WERI-Rb-1 (cell line): ENCODE data around the gene FRMD4B.

Source experiments
- DNase-seq: peaks from one replicate; pipeline ENCODE4 v3.0.0-alpha.2; 2020
- H3K27ac ChIP-seq: fragments of 250-450 bp; sonication (Bioruptor Pico); 2 replicates; pipeline ENCODE4 v1.5.1; 2020; ENCODE audit warnings: mild to moderate bottlenecking, moderate library complexity
- H3K27me3 ChIP-seq: fragments of 250-450 bp; sonication (Bioruptor Pico); 2 replicates; pipeline ENCODE4 v1.5.1; 2021; ENCODE audit warnings: mild to moderate bottlenecking, low read depth, moderate library complexity; ENCODE audit not compliant: insufficient read depth, severe bottlenecking
- H3K36me3 ChIP-seq: fragments of 250-450 bp; sonication (Bioruptor Pico); 2 replicates; pipeline ENCODE4 v1.5.1; 2020; ENCODE audit warnings: mild to moderate bottlenecking, moderate library complexity
- H3K4me3 ChIP-seq: 2 replicates; pipeline ENCODE4 v1.5.1; 2011; ENCODE audit warnings: low read depth, mild to moderate bottlenecking, control low read depth, low read length
- H3K9me3 ChIP-seq: fragments of 250-450 bp; sonication (Bioruptor Pico); 2 replicates; pipeline ENCODE4 v1.5.1; 2021; ENCODE audit warnings: mild to moderate bottlenecking, moderate library complexity; ENCODE audit not compliant: severe bottlenecking
- TF ChIP-seq, protein P1 (sequence below): IDR thresholded peaks from 2 replicates; pipeline ENCODE4 v1.5.1; 2011; ENCODE audit warnings: low read depth, mild to moderate bottlenecking, control low read depth, inconsistent platforms, low read length

Gene FRMD4B

DNA sequence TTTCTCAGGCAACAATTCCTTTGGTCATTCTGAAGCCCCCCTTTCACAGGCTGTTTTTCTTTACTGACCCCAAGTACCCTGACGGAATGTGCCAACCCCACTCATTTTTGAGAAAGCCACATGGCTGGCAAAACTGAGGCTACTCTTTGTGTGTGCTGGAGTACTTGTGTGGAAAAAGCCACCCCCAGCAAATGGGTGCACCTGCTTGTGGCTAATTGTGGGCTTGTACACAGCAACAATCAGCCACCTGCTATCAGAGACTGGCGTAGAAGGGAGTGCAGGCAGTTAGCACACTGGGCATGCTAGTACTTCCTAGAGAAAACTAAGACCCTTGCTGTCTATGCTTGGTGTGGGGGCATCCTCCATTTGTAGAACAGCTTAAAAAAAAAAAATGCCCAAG, 153.4 kb downstream of the FRMD4B start:
- TF ChIP-seq, protein P1, sequence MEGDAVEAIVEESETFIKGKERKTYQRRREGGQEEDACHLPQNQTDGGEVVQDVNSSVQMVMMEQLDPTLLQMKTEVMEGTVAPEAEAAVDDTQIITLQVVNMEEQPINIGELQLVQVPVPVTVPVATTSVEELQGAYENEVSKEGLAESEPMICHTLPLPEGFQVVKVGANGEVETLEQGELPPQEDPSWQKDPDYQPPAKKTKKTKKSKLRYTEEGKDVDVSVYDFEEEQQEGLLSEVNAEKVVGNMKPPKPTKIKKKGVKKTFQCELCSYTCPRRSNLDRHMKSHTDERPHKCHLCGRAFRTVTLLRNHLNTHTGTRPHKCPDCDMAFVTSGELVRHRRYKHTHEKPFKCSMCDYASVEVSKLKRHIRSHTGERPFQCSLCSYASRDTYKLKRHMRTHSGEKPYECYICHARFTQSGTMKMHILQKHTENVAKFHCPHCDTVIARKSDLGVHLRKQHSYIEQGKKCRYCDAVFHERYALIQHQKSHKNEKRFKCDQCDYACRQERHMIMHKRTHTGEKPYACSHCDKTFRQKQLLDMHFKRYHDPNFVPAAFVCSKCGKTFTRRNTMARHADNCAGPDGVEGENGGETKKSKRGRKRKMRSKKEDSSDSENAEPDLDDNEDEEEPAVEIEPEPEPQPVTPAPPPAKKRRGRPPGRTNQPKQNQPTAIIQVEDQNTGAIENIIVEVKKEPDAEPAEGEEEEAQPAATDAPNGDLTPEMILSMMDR = no peak
- H3K9me3 ChIP-seq = no peaks in the 10 kb centered on the region
- H3K27ac ChIP-seq = no peak overlapping the region
- no peaks in the 10 kb centered on the region for H3K36me3 ChIP-seq
- no peak overlapping the region for H3K4me3 ChIP-seq
- DNase-seq = no peak
- H3K27me3 ChIP-seq = no peaks in the 10 kb centered on the region

DNA sequence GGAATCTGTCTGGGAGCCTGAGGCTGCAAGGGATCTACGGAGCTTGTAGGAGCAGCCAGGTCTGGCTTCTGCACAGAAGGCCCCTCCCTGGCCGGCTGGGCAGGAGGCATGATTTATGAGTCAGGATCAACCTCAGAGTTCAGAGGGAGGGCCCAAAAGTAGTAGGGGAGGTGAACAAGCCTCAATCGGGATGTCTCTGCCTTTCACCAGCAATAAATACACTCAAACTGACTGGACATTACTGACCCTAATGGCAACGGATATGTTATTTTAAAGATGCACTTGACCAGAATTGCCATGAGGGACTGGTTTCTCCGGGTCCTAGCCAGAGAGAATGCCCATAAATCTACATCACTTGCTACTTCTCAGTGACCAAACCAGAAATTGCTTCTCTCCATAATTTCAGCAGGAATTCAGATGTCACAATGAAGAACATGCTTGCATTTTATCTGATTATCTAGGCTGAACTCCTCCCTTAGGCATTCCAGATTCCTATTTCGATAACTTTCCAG, 153.9 kb downstream of the FRMD4B start:
- Histone ChIP-seq H3K36me3 (no peaks in the 10 kb centered on the region), H3K4me3 (no peak overlapping the region), H3K9me3 (no peaks in the 10 kb centered on the region), H3K27me3 (no peaks in the 10 kb centered on the region), H3K27ac (no peak overlapping the region)
- peak; percentile 63 for DNase-seq
- TF ChIP-seq, protein P1 = no peak

DNA sequence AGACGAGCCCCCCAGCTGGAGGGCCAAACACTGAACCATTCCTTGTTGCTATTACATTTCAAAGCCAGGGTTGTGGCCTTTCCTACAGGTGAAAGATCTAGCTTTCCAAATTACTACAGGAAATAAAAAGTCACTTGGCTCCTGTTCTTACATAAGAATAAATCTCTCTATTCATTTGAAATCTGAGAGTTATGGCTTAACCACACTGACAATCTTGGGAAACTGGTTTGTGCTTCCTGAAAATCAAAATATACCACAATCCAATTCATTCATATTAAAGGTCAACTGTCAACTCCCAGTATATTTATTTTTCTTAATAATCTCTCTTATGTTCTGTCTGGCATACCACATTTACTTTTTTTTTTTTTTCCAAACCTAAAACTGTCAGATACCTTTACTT, 159.8 kb downstream of the FRMD4B start:
- no peaks in the 10 kb centered on the region for H3K27me3 ChIP-seq
- no peak overlapping the region for H3K27ac ChIP-seq
- TF ChIP-seq, protein P1 = no peak
- H3K36me3 ChIP-seq = no peaks in the 10 kb centered on the region
- no peak for DNase-seq
- H3K4me3 ChIP-seq = no peak overlapping the region
- no peaks in the 10 kb centered on the region for H3K9me3 ChIP-seq

DNA sequence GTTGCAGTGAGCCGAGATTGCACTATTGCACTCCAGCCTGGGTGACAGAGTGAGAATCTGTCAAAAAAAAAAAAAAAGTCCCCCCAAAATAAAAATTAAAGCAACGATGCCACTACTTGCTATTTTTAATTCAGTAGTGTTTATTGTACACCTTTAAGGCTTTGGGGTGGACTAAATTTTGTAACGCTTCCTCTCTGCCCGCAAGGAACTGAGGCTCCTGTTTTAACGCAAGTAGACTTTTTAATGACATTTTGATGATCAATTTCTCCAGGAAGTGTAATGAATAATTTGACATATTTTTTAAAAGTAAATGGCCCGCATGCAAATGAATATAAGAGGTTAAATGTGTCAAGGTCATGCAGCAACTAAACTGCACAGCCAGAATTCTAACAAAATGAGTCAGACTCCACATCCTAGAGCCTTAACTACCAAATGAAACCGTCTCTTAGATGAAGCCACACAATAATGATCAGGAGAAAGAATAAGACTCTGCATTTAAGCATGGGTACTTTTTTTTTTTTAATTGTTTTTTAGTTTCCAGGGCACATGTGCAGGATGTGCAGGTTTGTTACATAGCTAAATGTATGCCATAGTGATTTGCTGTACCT, 166.7 kb downstream of the FRMD4B start:
- H3K4me3 ChIP-seq = no peak overlapping the region
- no peak for DNase-seq
- H3K9me3 ChIP-seq = no peaks in the 10 kb centered on the region
- H3K27ac ChIP-seq = no peak overlapping the region
- TF ChIP-seq, protein P1 = no peak
- no peaks in the 10 kb centered on the region for H3K27me3 ChIP-seq
- no peaks in the 10 kb centered on the region for H3K36me3 ChIP-seq

DNA sequence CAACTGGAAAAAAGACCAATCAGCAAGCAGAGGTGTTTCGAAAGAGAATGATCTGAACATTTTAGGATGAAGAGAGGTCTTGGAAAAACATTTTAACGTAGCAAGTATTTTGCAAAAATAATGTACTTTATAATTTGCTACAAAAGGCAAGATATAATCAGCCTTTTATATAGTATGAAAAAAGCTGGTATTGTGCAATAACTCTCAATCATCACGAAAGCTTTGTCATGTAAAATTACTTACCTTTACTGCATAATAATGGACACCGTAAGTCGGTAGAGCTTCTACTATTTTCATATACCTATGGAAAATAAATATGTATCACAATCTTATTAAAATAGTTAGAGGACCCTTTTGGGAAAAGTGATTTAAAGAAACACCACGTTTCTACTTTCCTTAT, 167.8 kb downstream of the FRMD4B start:
- H3K9me3 ChIP-seq = no peaks in the 10 kb centered on the region
- no peaks in the 10 kb centered on the region for H3K36me3 ChIP-seq
- H3K27me3 ChIP-seq = no peaks in the 10 kb centered on the region
- no peak overlapping the region for H3K4me3 ChIP-seq
- no peak for DNase-seq
- H3K27ac ChIP-seq = no peak overlapping the region
- TF ChIP-seq, protein P1 = no peak

DNA sequence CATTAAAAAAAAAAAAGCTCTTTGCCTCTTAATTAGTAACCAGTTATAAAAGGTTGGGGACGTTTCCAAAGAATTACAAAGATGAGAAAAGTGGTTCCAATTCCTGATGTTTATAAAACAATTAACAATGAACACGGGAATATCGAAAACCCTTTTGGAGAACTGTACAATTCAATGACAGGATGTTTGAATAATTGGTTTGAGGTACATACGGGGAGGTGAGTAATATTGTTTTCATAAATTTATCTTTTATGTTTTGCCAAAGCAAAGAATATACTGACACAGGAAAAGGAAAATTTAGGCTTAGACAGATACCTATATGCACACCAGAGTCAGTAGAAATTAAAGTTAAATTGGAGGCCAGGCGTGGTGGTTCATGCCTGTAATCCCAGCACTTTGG, 168.9 kb downstream of the FRMD4B start:
- H3K27me3 ChIP-seq = no peaks in the 10 kb centered on the region
- H3K36me3 ChIP-seq = no peaks in the 10 kb centered on the region
- H3K27ac ChIP-seq = no peak overlapping the region
- H3K9me3 ChIP-seq = no peaks in the 10 kb centered on the region
- H3K4me3 ChIP-seq = no peak overlapping the region
- no peak for DNase-seq
- TF ChIP-seq, protein P1 = no peak
